H1 (cell line): ENCODE data around the gene ZNF808.

Experiments
- JUN ChIP-seq: IDR thresholded peaks from 2 replicates; pipeline ENCODE4 v1.6.1; 2011; ENCODE audit warnings: low read depth, mild to moderate bottlenecking, improper control_type of control experiment, low read length
- JUND ChIP-seq: IDR thresholded peaks from 2 replicates; pipeline ENCODE4 v1.6.1; 2011; ENCODE audit warnings: mild to moderate bottlenecking, improper control_type of control experiment, low read length
- POLR2A ChIP-seq, 2 experiments: IDR thresholded peaks; 1 replicate in 1 of 2; 2 replicates in 1 of 2; pipeline ENCODE4 v1.6.1; 2011; ENCODE audit warnings: low read depth in 2 of 2, low read length in 2 of 2, mild to moderate bottlenecking in 2 of 2; ENCODE audit errors: control extremely low read depth in 1 of 2
- POLR2AphosphoS5 ChIP-seq: IDR thresholded peaks from 2 replicates; pipeline ENCODE4 v1.6.1; 2011; ENCODE audit warnings: low read depth, low read length
- SP4 ChIP-seq: IDR thresholded peaks from 2 replicates; pipeline ENCODE4 v1.6.1; 2012; ENCODE audit warnings: low read length, inconsistent platforms
- TAF1 ChIP-seq: IDR thresholded peaks from 2 replicates; pipeline ENCODE4 v1.6.1; 2011; ENCODE audit warnings: mild to moderate bottlenecking, low read depth, low read length
- TCF12 ChIP-seq: IDR thresholded peaks from 2 replicates; pipeline ENCODE4 v1.6.1; 2011; ENCODE audit warnings: low read depth, mild to moderate bottlenecking, low read length
- USF2 ChIP-seq: IDR thresholded peaks from 2 replicates; pipeline ENCODE4 v1.6.1; 2011; ENCODE audit warnings: low read length, improper control_type of control experiment
- ZNF274 ChIP-seq: IDR thresholded peaks from 2 replicates; pipeline ENCODE4 v1.7.0; 2012; ENCODE audit warnings: low read length, borderline replicate concordance; ENCODE audit errors: extremely low read depth
- TF ChIP-seq, protein P1 (sequence below), 3 experiments: IDR thresholded peaks; 1 replicate in 2 of 3; 2 replicates in 1 of 3; pipeline versions ENCODE4 v1.5.1 to v1.6.1; 2011; ENCODE audit warnings: low read length in 3 of 3, mild to moderate bottlenecking in 3 of 3, inconsistent platforms in 2 of 3, low read depth in 1 of 3, moderate library complexity in 1 of 3; ENCODE audit not compliant: insufficient read depth in 1 of 3; ENCODE audit errors: control extremely low read depth in 1 of 3

DNA sequence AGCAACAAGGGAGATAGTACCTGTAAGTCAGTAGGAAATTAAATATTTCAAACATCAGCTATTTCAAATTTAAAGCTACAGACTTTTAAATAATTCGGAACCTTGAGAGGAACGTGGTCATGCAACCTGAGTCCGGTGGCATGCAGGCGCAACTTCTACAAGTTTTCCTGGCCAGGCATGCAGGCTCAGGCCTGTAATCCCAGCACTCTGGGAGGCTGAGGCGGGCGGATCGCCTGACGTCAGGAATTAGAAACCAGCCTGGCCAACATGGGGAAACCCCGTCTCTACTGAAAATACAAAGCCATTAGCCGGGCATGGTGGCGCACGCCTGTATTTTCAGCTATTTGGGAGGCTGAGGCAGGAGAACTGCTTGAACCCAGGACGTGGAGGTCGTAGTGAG, 40.5 kb downstream of the ZNF808 start:
- TF ChIP-seq, protein P1, sequence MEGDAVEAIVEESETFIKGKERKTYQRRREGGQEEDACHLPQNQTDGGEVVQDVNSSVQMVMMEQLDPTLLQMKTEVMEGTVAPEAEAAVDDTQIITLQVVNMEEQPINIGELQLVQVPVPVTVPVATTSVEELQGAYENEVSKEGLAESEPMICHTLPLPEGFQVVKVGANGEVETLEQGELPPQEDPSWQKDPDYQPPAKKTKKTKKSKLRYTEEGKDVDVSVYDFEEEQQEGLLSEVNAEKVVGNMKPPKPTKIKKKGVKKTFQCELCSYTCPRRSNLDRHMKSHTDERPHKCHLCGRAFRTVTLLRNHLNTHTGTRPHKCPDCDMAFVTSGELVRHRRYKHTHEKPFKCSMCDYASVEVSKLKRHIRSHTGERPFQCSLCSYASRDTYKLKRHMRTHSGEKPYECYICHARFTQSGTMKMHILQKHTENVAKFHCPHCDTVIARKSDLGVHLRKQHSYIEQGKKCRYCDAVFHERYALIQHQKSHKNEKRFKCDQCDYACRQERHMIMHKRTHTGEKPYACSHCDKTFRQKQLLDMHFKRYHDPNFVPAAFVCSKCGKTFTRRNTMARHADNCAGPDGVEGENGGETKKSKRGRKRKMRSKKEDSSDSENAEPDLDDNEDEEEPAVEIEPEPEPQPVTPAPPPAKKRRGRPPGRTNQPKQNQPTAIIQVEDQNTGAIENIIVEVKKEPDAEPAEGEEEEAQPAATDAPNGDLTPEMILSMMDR (IDR thresholded peaks at IDR 0.05; ENCODE audit: control extremely low read depth in 1 of 3, insufficient read depth in 1 of 3, low read depth in 1 of 3, low read length in 3 of 3) = no peak
- TF ChIP-seq TAF1 (no peak), JUND (no peak), POLR2AphosphoS5 (no peak), ZNF274 (no peak), SP4 (no peak), TCF12 (no peak), JUN (no peak), USF2 (no peak), POLR2A (IDR thresholded peaks at IDR 0.05; ENCODE audit: control extremely low read depth in 1 of 2, low read depth in 2 of 2, low read length in 2 of 2) (no peak)
